Left lobe of liver (tissue), 2 donors: ENCODE measurements around the gene TMEM250. TPM values are rescaled to one million over a fixed set of nuclear protein-coding genes. Genes with fewer than 3 reads are reported as not detected.

Source experiments
- ATAC-seq: fragments of 200-7000 bp; cut with Tn5 transposase; one replicate; pipeline ENCODE4 v1.9.1; 2020; ENCODE audit warnings: mild to moderate bottlenecking, moderate library complexity
- DNase-seq: peaks from one replicate; pipeline ENCODE4 v3.0.0-alpha.2; 2020; ENCODE audit warnings: low spot score
- total RNA-seq: library from RNA; stranded (reverse); gene quantifications from one replicate; pipeline ENCODE4 v1.2.1, GENCODE V29; 2021
- donor health status: DM: no; HTN: no; CAD: no; lungs with moderate emphysema.
- donor health status: DM: no; HTN: yes; CAD: no.

Gene TMEM250
- total RNA-seq, 1 donor from 2014 or later = 18.2 TPM

DNA sequence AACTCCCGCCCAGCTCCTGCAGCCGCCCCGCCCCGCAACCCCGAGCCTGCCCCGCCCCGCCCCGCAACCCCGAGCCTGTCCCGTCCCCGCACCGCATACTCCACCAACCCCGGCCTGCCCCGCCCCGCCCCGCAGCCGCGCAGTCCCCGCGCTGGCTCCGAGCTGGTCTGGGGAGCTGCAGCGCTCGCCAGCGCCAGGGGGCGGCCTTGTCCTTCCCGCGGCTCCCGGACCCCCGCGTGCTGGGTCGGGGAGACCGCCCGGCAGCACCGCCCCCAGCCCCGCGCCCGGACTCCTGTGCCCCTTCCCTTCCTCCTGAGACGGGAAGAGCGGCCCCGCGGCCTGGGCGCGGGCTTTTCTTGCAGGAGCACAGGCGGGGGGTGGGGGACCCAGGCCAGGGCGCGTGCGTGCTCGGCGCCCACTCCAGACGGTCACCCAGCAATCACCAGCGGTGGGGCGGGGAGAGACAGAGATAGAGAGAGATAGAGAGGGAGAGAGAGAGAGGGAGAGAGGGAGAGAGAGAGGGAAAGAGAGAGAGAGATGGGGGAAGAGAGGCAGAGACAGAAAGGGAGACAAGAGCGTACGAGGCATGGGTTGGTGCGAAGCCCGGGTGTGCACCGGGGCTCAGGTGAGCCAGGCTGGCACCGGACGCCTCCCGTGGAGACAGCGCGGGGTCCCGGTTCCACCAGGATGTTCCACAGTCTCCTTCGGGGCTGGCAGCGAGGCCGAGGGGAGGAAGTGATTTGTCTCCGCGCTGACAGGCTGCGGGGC lies 14.7 kb upstream of the TMEM250 start:
- ATAC-seq = peak; percentile 43
- DNase-seq = no peak

- no peak for ATAC-seq
- no peak for DNase-seq
Measured at GRCh38 chr9:136132512-136133050, 13.9 kb upstream of the TMEM250 start.

- DNase-seq = no peak
Measured at GRCh38 chr9:136131629-136132511, 13.2 kb upstream of the TMEM250 start.

GRCh38 chr9:136129176-136129575 lies 10.5 kb upstream of the TMEM250 start:
- DNase-seq = no peak
- ATAC-seq = no peak

More at GRCh38 chr9:136131629-136132511, 13.2 kb upstream of the TMEM250 start:
- no peak for ATAC-seq

DNA sequence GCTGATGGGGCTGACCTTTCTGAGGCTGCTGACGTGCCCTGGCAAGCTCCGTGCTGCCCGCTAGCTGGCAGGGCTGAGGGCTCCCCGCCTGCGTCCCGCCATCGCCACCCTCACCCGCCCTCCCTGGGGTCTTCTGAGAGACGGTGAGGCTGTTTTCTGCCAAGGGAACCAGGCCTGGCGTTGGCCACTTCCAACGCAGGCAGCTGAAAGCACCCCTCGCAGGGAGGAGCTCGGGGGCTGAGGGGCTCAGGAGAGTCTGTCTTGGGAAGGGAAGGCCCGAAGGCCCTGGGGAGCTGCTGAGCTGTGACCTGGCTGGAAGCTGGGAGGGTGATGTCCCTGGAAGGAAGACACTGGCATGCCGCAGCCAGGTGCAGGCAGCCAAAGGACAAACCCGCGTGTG lies 9.8 kb upstream of the TMEM250 start:
- DNase-seq (no peak), ATAC-seq (no peak)

- ATAC-seq (no peak), DNase-seq (no peak)
Measured at GRCh38 chr9:136127313-136127712, 8.6 kb upstream of the TMEM250 start.

GRCh38 chr9:136124976-136125692 lies 6.5 kb upstream of the TMEM250 start:
- ATAC-seq (no peak), DNase-seq (no peak)

GRCh38 chr9:136122425-136123383 lies 4.0 kb upstream of the TMEM250 start:
- ATAC-seq (peak; percentile 45), DNase-seq (peak; percentile 79)

- DNase-seq (no peak), ATAC-seq (no peak)
Measured at GRCh38 chr9:136121801-136122200, 3.1 kb upstream of the TMEM250 start.

GRCh38 chr9:136120438-136120844 lies 1.8 kb upstream of the TMEM250 start:
- DNase-seq = no peak
- ATAC-seq = no peak

GRCh38 chr9:136119883-136120393 lies 1.3 kb upstream of the TMEM250 start:
- ATAC-seq (no peak), DNase-seq (no peak)

DNA sequence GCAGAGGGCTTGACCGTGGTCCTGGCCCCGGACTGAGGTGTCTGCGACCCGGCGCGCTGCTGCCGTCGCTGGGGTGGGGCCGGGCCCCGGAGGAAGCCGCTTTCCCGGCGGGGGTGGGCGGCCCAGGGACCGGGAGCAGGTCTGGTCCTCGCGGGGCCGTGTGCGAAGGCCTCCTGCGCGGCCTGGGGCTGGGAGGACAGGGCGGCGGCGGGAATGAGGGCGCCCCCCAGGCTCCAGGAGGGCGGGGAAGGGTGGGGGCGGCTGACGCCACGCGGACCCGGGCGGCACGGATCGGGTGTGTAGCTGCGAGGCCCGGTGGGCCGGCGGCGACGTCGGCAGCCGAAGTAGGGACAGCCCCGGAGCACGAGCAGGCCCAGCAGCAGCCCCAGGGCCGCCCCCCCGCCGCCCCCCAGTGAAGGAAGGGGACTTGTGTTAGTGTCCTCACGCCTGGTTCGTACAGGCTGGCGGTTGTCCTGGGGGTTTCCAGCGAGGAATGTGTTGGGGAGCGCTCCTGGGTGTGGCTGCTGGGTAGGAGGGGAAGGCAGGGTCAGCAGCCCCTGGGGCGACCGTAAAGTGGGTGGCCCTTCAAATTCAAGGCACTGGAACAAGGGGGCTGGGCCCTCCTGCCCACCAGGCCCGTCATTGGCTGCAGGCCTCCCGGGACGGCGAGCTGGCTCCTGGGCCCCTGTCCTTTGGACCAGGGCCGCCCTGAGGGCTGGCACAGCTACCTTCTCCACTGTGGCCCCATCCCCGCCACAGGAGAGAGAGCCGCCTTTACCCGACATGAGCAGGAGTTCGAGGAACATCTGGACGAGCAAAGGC lies 597 bp upstream of the TMEM250 start:
- ATAC-seq (peak; percentile 67), DNase-seq (peak; percentile 95)

DNA sequence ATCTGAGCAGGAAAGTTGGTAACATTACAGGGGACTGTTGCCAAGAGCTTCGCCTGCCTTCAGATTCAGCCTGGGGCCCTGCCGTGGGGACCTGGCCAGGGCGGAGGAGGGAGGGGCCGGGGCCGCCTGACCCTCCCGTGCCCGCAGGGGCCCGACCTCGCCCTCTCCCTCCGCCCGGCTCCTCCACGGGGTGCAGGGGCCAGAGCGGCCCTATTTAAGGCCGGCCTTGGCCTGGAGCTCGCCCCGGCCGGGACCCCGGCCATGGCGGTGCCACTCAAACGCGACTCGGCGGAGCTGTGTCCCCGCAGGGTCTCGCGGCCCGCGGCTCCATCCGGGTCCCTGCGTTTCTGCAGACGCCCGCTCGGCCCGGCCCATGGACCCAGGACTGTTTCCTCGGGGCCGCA lies 757 bp downstream of the TMEM250 start:
- ATAC-seq = peak; percentile 40

DNA sequence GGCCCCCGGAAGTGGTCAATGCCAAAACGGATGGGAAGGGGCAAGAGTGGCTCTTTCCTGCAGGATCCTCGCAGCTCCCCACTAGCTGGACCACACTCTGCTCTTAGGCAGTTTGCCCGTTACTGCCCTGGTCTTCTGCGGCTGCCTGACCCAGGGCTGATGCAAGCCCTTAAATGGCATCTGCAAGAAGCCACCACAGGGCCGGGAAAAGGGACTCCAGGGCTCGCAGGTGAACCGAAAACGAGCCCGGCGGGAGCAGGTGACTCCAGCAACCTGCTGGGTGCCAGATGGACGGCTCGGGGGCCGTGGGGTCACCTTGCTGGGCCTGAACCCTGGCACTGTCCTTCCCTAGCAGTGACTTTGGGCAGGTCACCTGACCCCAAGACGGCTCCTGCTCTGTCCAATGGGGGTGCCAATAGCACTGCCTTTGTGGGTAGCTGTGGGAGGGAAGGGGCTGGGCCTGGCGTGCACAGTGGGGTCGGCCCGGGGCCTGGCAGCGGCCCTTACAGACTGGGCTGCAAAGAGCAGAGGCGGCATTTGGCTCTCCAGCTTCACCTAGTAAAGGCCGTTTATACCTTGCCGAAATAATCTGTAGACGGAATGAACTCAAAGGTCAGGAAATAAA lies 1.3 kb downstream of the TMEM250 start:
- ATAC-seq (peak; percentile 52), DNase-seq (peak; percentile 86)

More for the DNA sequence above, 757 bp downstream of the TMEM250 start:
- peak; percentile 71 for DNase-seq

DNA sequence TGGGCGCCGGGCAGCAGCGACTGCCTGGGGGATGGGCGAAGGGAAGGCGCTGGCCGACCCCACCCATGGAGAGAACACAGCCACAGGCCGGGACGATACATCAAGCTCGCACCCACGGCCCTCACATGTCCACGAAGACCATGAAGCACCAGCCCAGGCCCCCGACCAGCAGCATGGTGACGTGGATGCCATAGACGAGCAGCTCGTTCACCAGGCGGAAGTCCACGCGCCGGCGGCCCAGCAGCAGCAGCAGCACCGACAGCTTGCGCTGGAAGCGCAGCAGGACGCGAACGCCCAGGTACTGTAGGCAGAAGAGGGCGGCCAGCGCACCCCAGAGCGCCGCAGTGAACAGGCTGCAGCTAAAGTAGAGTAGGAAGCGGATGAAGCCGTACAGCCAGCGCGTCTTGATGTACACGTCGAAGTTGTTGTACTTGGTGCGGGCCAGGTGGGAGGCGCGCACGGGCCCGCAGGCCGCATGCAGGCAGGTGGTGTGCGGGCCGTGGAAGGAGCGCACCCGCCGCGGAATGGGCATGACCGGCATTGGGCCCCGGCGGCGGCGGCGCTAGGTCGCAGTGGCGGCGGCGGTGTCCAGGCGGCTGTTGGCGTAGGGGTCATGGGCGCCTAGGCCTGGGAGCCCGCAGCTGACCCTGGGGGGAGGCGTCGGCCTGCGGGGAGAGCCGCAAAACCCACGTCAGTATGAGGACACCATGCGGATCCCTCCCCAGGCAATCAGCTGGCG lies 2.1 kb downstream of the TMEM250 start:
- no peak for DNase-seq
- no peak for ATAC-seq

GRCh38 chr9:136115641-136116359 lies 2.9 kb downstream of the TMEM250 start:
- DNase-seq (no peak), ATAC-seq (no peak)

DNA sequence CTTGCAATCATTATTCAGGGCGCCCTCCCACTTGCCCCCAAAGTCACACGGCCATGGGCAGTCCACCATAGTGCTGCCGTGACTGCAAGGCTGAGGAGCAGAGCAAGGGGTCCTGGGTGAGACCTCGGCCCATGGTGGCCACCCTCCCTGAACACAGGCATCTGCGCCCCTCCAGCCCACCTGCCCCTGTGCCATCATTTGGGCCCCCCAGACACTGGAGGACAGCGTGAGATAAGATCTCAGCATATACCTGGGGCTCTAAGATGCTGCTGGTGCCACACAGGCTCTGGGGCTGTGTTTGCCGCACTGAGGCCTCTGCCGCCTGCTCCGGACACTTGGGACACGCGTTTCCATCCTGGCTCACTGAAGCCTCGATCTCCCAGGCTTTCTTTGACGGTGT lies 3.5 kb downstream of the TMEM250 start:
- ATAC-seq = no peak
- DNase-seq = no peak
